Right renal cortex interstitium (tissue), 3 donors: Measurements from ENCODE around the gene AP3S1. TPM values are rescaled to one million over a fixed set of nuclear protein-coding genes. Genes with fewer than 3 reads are reported as not detected.

Experiments used
- polyA plus RNA-seq, 3 donors: library from polyadenylated mRNA; unstranded; fragments of 120-200 nt; gene quantifications; one replicate each; pipeline ENCODE4 v1.2.1, GENCODE V29; 2013; ENCODE audit not compliant: insufficient read length in 3 of 3

Gene AP3S1
- polyA plus RNA-seq, 3 donors, result 119 to 139 (median 138) TPM

Other genes starting within 250 kb of the AP3S1 start
- 1 to 10 TPM; 1.9 to 3.3 (median 3.2) TPM for gene TICAM2, start 239.5 kb upstream of the AP3S1 start, polyA plus RNA-seq
- gene TMED7, start 215.9 kb upstream of the AP3S1 start, polyA plus RNA-seq, result 100 to 1,000 TPM; 103 to 106 (median 103) TPM
- 10 to 100 TPM; 17.8 to 31.0 (median 30.0) TPM for gene CDO1, start 25.3 kb upstream of the AP3S1 start, polyA plus RNA-seq
- 10 to 100 TPM; 47.2 to 53.1 (median 52.6) TPM for gene ATG12, start 370 bp upstream of the AP3S1 start, polyA plus RNA-seq
- gene LVRN, start 120.5 kb downstream of the AP3S1 start, polyA plus RNA-seq, result under 1 TPM; 0.58 to 0.71 (median 0.62) TPM
- gene ARL14EPL, start 190.5 kb downstream of the AP3S1 start, polyA plus RNA-seq, result not detected
- gene COMMD10, start 243.1 kb downstream of the AP3S1 start, polyA plus RNA-seq, result 10 to 100 TPM; 61.2 to 68.7 (median 62.5) TPM